NCI-H146 (cell line): ENCODE measurements around the gene ZRANB3.
A peak's percentile ranks its signal among the peaks of the same experiment; 100 is the strongest.
"Not testable (repeated sequence)": the region's sequence is repeated elsewhere in the genome, so short reads cannot be mapped to it uniquely, and the experiment has no call there.

Experiments used
- DNase-seq: peaks from one replicate; lab custom pipeline; 2025; lab: John Stamatoyannopoulos, UW

The ZRANB3 gene

GRCh38 chr2:135485441-135485840, 45.6 kb downstream of the ZRANB3 start:
- DNase-seq: no peak

GRCh38 chr2:135475128-135475527, 55.9 kb downstream of the ZRANB3 start:
- DNase-seq: no peak

GRCh38 chr2:135473567-135473966, 57.5 kb downstream of the ZRANB3 start:
- peak; percentile 43 for DNase-seq

GRCh38 chr2:135471106-135471505, 59.9 kb downstream of the ZRANB3 start:
- no peak for DNase-seq

- DNase-seq: no peak
Measured at GRCh38 chr2:135457279-135457678, 73.7 kb downstream of the ZRANB3 start.

- DNase-seq: no peak
Measured at GRCh38 chr2:135456835-135457234, 74.2 kb downstream of the ZRANB3 start.

GRCh38 chr2:135456431-135456830, 74.6 kb downstream of the ZRANB3 start:
- no peak for DNase-seq

GRCh38 chr2:135454608-135455007, 76.4 kb downstream of the ZRANB3 start:
- no peak for DNase-seq

- not testable (repeated sequence) for DNase-seq
Measured at GRCh38 chr2:135453027-135453426, 78.0 kb downstream of the ZRANB3 start.

GRCh38 chr2:135451966-135452365, 79.1 kb downstream of the ZRANB3 start:
- no peak for DNase-seq

GRCh38 chr2:135443013-135443412, 88.0 kb downstream of the ZRANB3 start:
- not testable (repeated sequence) for DNase-seq

GRCh38 chr2:135435155-135435554, 95.9 kb downstream of the ZRANB3 start:
- DNase-seq: not testable (repeated sequence)

GRCh38 chr2:135424849-135425248, 106.2 kb downstream of the ZRANB3 start:
- DNase-seq: no peak

GRCh38 chr2:135422898-135423297, 108.1 kb downstream of the ZRANB3 start:
- no peak for DNase-seq

- DNase-seq: no peak
Measured at GRCh38 chr2:135411646-135412045, 119.4 kb downstream of the ZRANB3 start.

GRCh38 chr2:135409436-135409835, 121.6 kb downstream of the ZRANB3 start:
- DNase-seq: no peak

- not testable (repeated sequence) for DNase-seq
Measured at GRCh38 chr2:135396259-135396658, 134.8 kb downstream of the ZRANB3 start.

GRCh38 chr2:135386993-135387392, 144.0 kb downstream of the ZRANB3 start:
- DNase-seq: no peak

GRCh38 chr2:135378591-135378990, 152.4 kb downstream of the ZRANB3 start:
- no peak for DNase-seq

GRCh38 chr2:135373702-135374101, 157.3 kb downstream of the ZRANB3 start:
- no peak for DNase-seq

GRCh38 chr2:135349941-135350340, 181.1 kb downstream of the ZRANB3 start:
- DNase-seq: no peak

GRCh38 chr2:135348096-135348704, 182.8 kb downstream of the ZRANB3 start:
- not testable (repeated sequence) for DNase-seq

GRCh38 chr2:135337071-135337470, 193.9 kb downstream of the ZRANB3 start:
- DNase-seq: no peak

- no peak for DNase-seq
Measured at GRCh38 chr2:135335256-135335655, 195.8 kb downstream of the ZRANB3 start.
